Amniotic stem cell (primary cell): ENCODE data around the gene POPDC3.

Experiments used
- DNase-seq: peaks from one replicate; lab custom pipeline; 2025; lab: John Stamatoyannopoulos, UW

POPDC3 gene

GRCh38 chr6:105152880-105153279 lies 26.9 kb downstream of the POPDC3 start:
- no peak for DNase-seq

- DNase-seq: no peak
These were observed 28.2 kb downstream of the POPDC3 start for GRCh38 chr6:105151644-105152043.

DNA sequence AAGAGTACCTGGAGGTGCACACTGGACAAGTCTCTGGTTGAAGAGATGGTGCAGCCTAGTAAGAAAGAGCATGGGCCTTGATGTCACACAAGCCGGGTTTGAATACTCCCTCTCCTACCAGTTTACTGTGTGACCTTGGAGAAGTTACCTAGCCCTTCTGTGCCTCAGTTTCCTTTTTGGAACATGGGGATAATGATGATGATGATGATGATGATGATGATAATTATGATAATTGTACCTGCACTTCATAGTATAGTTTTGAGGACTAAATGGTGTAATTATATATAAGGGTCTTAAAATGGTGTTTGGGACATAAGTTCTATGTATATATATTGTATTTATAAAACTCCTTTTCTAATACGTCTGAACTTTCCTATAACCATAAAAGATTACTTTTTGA lies 41.7 kb downstream of the POPDC3 start:
- DNase-seq: no peak

DNA sequence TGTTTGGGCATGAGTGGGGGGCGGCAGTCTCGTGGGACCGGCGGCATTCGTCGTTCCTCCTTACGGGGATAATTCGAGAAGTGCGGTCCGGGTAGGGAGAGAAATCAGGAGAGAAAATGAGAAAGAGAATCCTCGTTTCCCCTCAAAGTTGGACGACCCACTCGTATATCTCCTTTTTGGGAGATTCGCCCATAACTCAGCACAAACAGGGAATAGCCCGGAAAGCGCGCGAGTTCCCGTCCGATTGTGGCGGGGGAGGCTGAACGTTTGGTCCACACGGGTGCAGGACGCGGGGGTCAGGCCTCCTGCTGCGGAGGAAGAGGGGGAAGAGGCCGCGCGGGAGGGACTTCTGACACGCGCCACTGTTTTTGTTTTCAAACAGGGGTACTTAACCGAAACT lies 42.4 kb downstream of the POPDC3 start:
- no peak for DNase-seq

GRCh38 chr6:105136431-105137350 lies 43.1 kb downstream of the POPDC3 start:
- no peak for DNase-seq

DNA sequence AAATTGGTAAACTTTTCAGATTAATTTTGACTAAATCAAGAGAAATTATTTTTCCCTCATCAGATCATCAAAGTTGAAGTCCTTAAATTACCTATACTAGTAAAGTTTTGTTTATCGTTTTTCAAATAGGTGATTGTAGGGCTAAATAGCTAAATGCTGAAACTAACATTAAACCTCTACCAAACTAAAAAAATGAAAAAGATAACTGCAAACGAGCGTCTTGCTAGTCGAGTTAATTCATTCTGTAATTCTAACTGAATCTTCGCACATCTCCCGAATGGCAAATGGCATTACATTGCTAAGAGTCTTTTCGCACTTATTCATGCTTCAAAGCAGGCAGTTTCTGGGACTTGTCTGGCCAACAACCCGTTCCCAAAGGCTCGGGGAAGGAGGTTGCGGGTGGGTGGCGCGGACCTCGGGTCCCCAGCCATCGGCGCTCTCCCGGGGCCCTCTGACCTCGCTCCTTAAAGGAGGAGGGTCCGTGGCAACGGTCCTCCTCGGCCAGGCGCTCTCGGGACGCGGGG lies 43.8 kb downstream of the POPDC3 start:
- DNase-seq: no peak

DNA sequence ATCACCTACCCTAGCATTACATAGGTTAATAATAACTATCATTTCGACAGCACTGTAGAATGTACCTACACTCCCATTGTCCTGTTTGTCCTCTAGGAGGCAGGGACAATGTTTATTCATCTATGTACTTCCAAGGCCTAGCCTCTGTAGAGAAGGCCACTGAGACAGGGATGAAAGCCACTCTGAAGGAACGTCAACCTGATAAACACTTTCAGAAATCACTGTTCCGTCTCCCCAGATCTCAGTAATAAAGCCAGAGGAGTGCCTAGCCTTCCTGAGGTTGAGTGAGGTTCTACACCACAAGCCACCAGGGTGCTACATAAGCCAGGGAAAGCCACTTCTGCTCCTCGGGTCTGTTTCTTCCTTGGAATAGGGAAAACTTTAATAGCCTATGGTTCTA lies 44.8 kb downstream of the POPDC3 start:
- DNase-seq: no peak

- no peak for DNase-seq
These were observed 57.1 kb downstream of the POPDC3 start for GRCh38 chr6:105122717-105123116.

GRCh38 chr6:105121981-105122380 lies 57.8 kb downstream of the POPDC3 start:
- no peak for DNase-seq

DNA sequence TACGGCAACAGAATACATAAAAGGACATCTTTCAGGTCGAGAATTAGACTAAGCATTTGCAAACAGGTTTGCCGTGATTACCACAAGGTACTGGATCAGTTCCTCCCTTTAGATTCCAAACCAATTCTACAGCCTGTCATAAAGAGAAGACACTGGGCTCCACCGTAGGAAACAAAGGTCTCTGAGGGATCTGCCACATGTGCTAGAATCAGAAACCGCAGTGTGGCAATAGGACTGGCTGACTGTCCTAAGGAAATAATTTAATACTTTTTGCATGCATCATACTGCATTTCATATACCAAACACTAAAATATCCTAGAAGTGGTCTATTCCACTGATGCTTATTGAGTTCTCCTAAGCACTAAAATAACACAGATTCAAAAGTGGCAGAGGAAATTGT lies 59.2 kb downstream of the POPDC3 start:
- DNase-seq: no peak

DNA sequence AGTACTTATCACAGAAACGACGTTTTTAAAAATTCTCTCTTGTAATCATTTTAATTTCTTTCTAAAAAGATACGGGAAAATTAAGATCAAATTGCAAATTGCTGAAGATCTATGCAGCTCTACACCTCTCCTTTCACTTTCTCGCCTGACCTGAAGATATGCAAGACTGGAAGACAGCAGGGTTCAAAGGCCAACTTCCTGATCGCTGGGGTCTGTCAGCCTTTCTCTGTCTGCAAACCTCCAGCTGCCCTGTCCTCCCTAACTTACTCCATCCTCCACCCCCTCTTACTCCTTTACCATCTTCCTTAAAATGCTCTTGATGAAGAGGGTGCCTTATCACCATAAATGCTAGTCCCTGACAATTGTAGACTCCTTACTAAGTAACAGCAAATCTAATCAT lies 63.7 kb downstream of the POPDC3 start:
- no peak for DNase-seq

GRCh38 chr6:105113422-105113821 lies 66.4 kb downstream of the POPDC3 start:
- no peak for DNase-seq

- DNase-seq: no peak
These were observed 67.2 kb downstream of the POPDC3 start for GRCh38 chr6:105112577-105112976.

GRCh38 chr6:105111871-105112270 lies 67.9 kb downstream of the POPDC3 start:
- no peak for DNase-seq

GRCh38 chr6:105111105-105111504 lies 68.7 kb downstream of the POPDC3 start:
- DNase-seq: no peak

DNA sequence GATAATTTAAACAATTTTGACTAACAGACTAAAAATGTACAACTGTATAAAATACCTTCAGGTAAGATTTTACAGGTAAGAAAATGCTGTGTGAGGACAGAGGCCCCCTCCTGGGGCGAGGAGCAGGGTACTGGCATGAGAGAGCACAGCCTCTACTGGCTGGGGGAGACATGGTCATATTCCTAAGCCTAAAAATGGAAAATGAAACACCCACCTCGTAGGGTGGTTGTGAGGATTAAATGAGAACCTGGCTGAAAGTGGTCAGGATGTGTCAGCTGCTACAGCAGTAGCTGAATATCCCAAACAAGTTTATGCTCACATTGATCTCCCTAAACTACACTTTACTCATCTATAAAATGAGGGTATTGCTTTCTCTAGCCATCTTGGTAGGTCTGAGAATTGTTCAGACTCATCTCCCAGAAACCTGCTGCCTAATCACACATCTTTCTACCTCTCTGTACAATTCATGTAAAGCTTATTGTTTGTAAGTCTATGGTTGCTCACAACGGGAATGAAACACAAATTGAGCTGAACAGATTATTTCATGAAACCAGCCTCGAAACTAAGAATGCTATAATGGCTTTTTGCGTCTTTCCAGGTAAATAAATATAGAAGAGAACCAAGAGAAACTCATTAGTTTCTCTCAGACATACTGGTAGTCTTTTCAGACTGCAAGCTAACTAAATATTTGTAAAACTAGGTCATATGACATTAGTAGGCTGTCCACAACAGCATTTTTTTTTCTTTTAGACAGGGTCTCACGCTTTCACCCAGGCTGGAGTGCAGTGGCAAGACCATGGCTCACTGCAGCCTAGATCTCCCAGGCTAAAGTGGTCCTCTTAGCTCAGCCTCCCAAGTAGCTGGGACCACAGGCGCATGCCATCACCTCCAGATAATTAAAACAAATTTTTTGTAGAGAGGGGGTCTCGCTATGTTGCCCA lies 69.6 kb downstream of the POPDC3 start:
- DNase-seq: no peak

- no peak for DNase-seq
These were observed 71.1 kb downstream of the POPDC3 start for GRCh38 chr6:105108631-105109262.
